Ishikawa (cell line): ENCODE measurements around the gene FTHL17.

Source experiments
- CREB1 ChIP-seq: IDR thresholded peaks from 2 replicates; pipeline ENCODE4 v1.6.1; 2012; ENCODE audit warnings: low read depth
- EGR1 ChIP-seq: IDR thresholded peaks from 2 replicates; pipeline ENCODE4 v1.6.1; 2012
- EP300 ChIP-seq: IDR thresholded peaks from 2 replicates; pipeline ENCODE4 v1.6.1; 2012; ENCODE audit warnings: borderline replicate concordance
- FOXM1 ChIP-seq: IDR thresholded peaks from 2 replicates; pipeline ENCODE4 v1.6.1; 2012; ENCODE audit warnings: low read depth, borderline replicate concordance
- MAX ChIP-seq: IDR thresholded peaks from 2 replicates; pipeline ENCODE4 v1.6.1; 2012
- REST ChIP-seq: IDR thresholded peaks from 2 replicates; pipeline ENCODE4 v1.6.1; 2012; ENCODE audit warnings: low read depth, mild to moderate bottlenecking
- TAF1 ChIP-seq: IDR thresholded peaks from 2 replicates; pipeline ENCODE4 v1.6.1; 2012; ENCODE audit warnings: low read depth, mild to moderate bottlenecking
- TCF12 ChIP-seq: IDR thresholded peaks from 2 replicates; pipeline ENCODE4 v1.6.1; 2012; ENCODE audit warnings: low read depth
- TEAD4 ChIP-seq: IDR thresholded peaks from 2 replicates; pipeline ENCODE4 v1.6.1; 2012
- USF1 ChIP-seq: IDR thresholded peaks from 2 replicates; pipeline ENCODE4 v1.6.1; 2012
- YY1 ChIP-seq: IDR thresholded peaks from 2 replicates; pipeline ENCODE4 v1.6.1; 2012; ENCODE audit warnings: low read depth

- TF ChIP-seq REST (no peak), EP300 (no peak), TEAD4 (no peak), MAX (no peak), FOXM1 (no peak), EGR1 (no peak), CREB1 (no peak), USF1 (no peak), TCF12 (no peak), YY1 (no peak), TAF1 (no peak)
Measured at GRCh38 chrX:31071725-31072124, at the start of gene FTHL17.
